Upper lobe of left lung (tissue), 4 donors: ENCODE results near the gene PDE4D.

Source experiments
- POLR2A ChIP-seq, 4 donors: fragments of 450-650 bp; IDR thresholded peaks; one replicate each; pipeline ENCODE4 v1.5.1; 2016 to 2017; ENCODE audit warnings: antibody characterized with exemption in 4 of 4, mild to moderate bottlenecking in 2 of 4
- POLR2AphosphoS5 ChIP-seq, 2 donors: sonication (generic); formaldehyde crosslinking; IDR thresholded peaks; one replicate each; pipeline ENCODE4 v1.5.1; 2017; ENCODE audit warnings: antibody characterized with exemption in 2 of 2
- TF ChIP-seq, protein P1 (sequence below), 6 experiments: fragments of 450-650 bp in 4 of 6; fragments of 200-600 bp in 2 of 6; sonication (generic) in 2 of 6; IDR thresholded peaks; one replicate each; pipeline ENCODE4 v1.5.1; 2016 to 2019; ENCODE audit warnings: antibody characterized with exemption in 6 of 6

GRCh38 chr5:59731809-59732208, 161.7 kb downstream of the PDE4D start:
- TF ChIP-seq, protein P1, sequence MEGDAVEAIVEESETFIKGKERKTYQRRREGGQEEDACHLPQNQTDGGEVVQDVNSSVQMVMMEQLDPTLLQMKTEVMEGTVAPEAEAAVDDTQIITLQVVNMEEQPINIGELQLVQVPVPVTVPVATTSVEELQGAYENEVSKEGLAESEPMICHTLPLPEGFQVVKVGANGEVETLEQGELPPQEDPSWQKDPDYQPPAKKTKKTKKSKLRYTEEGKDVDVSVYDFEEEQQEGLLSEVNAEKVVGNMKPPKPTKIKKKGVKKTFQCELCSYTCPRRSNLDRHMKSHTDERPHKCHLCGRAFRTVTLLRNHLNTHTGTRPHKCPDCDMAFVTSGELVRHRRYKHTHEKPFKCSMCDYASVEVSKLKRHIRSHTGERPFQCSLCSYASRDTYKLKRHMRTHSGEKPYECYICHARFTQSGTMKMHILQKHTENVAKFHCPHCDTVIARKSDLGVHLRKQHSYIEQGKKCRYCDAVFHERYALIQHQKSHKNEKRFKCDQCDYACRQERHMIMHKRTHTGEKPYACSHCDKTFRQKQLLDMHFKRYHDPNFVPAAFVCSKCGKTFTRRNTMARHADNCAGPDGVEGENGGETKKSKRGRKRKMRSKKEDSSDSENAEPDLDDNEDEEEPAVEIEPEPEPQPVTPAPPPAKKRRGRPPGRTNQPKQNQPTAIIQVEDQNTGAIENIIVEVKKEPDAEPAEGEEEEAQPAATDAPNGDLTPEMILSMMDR (IDR thresholded peaks at IDR 0.05) = no peak
- TF ChIP-seq POLR2A (IDR thresholded peaks at IDR 0.05) (no peak), POLR2AphosphoS5 (IDR thresholded peaks at IDR 0.05) (no peak)
